Activated CD8-positive, alpha-beta memory T cell treated with anti-CD3 and anti-CD28 coated beads for 48 hours (primary cell): Measurements from ENCODE around the gene CASP6.

Experiments used
- DNase-seq, 3 experiments: peaks; one replicate each; pipeline ENCODE4 v3.0.0-alpha.2; 2020; ENCODE audit warnings: low read depth in 2 of 3, low spot score in 2 of 3

CASP6 gene

GRCh38 chr4:109672169-109672930, 30.9 kb downstream of the CASP6 start:
- no peak for DNase-seq

GRCh38 chr4:109671350-109671749, 31.9 kb downstream of the CASP6 start:
- no peak for DNase-seq

- no peak for DNase-seq
These were observed 37.3 kb downstream of the CASP6 start for GRCh38 chr4:109665783-109666485.

- DNase-seq = no peak
These were observed 40.5 kb downstream of the CASP6 start for GRCh38 chr4:109662771-109663170.

- no peak for DNase-seq
These were observed 41.1 kb downstream of the CASP6 start for GRCh38 chr4:109662116-109662515.

- DNase-seq = no peak
These were observed 44.3 kb downstream of the CASP6 start for GRCh38 chr4:109658871-109659410.

- DNase-seq = no peak
These were observed 45.3 kb downstream of the CASP6 start for GRCh38 chr4:109657854-109658418.

- DNase-seq = no peak
These were observed 47.8 kb downstream of the CASP6 start for GRCh38 chr4:109655396-109655795.

GRCh38 chr4:109649872-109650271, 53.4 kb downstream of the CASP6 start:
- no peak for DNase-seq

GRCh38 chr4:109648997-109649575, 54.2 kb downstream of the CASP6 start:
- DNase-seq = no peak

GRCh38 chr4:109648266-109648996, 54.8 kb downstream of the CASP6 start:
- DNase-seq = no peak

- no peak for DNase-seq
These were observed 57.2 kb downstream of the CASP6 start for GRCh38 chr4:109645874-109646710.

- no peak for DNase-seq
These were observed 62.6 kb downstream of the CASP6 start for GRCh38 chr4:109640644-109641043.
